ENCODE data around the gene GNMT.

Gene GNMT

GRCh38 chr6:43007126-43007525 is 46.6 kb downstream of the GNMT start:
- H3K4me3 ChIP-seq (ENCODE audit: low read depth in 1 of 2, low read length in 2 of 2) = no peak overlapping the region
- H3K27me3 ChIP-seq (ENCODE audit: control insufficient read depth in 1 of 2, insufficient read depth in 2 of 2, low read length in 2 of 2) = no peaks in the 10 kb centered on the region
- no peak overlapping the region for H3K9ac ChIP-seq (ENCODE audit: low read depth in 1 of 2, low read length in 2 of 2)
- no peak overlapping the region for H3K27ac ChIP-seq (ENCODE audit: low read depth, low read length)
- H3K36me3 ChIP-seq (ENCODE audit: control insufficient read depth in 1 of 2, insufficient read depth in 2 of 2, low read length in 2 of 2) = peaks cover 42 to 62% of the 10 kb centered on the region in 2 donors
- peaks cover 0 to under 1% of the 10 kb centered on the region in 2 donors for H3K4me1 ChIP-seq (ENCODE audit: control insufficient read depth in 1 of 2, insufficient read depth in 2 of 2, low read length in 2 of 2)
- H3K9me3 ChIP-seq (ENCODE audit: control insufficient read depth in 1 of 2, low read length in 2 of 2) = no peaks in the 10 kb centered on the region

GRCh38 chr6:43009124-43009523 is 48.6 kb downstream of the GNMT start:
- Histone ChIP-seq H3K36me3 (ENCODE audit: control insufficient read depth in 1 of 2, insufficient read depth in 2 of 2, low read length in 2 of 2) (peaks cover 42 to 65% of the 10 kb centered on the region in 2 donors), H3K4me1 (ENCODE audit: control insufficient read depth in 1 of 2, insufficient read depth in 2 of 2, low read length in 2 of 2) (peaks cover 11 to 14% of the 10 kb centered on the region in 2 donors), H3K4me3 (ENCODE audit: low read depth in 1 of 2, low read length in 2 of 2) (no peak overlapping the region)

DNA sequence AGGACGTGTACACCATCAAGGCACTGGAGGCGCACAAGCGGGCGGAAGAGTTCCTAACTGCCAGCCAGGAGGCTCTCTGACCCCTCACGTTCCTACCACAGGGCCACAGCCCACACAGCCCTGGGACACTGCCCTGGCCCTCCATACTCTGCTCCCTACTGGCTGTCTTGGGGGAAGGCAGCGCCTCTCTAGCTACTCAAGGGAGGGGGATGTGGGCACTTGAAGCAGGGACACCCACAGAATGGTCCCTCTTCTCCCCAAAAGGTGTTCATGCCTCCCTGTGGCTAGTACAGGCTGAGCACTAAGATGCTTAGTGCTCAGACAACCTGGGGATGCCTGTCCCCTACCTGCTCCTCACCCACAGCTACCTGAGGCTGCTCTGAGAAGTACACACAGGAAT is 50.7 kb downstream of the GNMT start:
- no peak overlapping the region for H3K9ac ChIP-seq (ENCODE audit: low read depth in 1 of 2, low read length in 2 of 2)
- no peaks in the 10 kb centered on the region for H3K9me3 ChIP-seq (ENCODE audit: control insufficient read depth in 1 of 2, low read length in 2 of 2)

More at GRCh38 chr6:43009124-43009523, 48.6 kb downstream of the GNMT start:
- H3K27ac ChIP-seq (ENCODE audit: low read depth, low read length) = no peak overlapping the region
- H3K9me3 ChIP-seq (ENCODE audit: control insufficient read depth in 1 of 2, low read length in 2 of 2) = no peaks in the 10 kb centered on the region
- H3K9ac ChIP-seq (ENCODE audit: low read depth in 1 of 2, low read length in 2 of 2) = no peak overlapping the region
- H3K27me3 ChIP-seq (ENCODE audit: control insufficient read depth in 1 of 2, insufficient read depth in 2 of 2, low read length in 2 of 2) = no peaks in the 10 kb centered on the region

GRCh38 chr6:43012364-43012763 is 51.8 kb downstream of the GNMT start:
- Histone ChIP-seq H3K27me3 (ENCODE audit: control insufficient read depth in 1 of 2, insufficient read depth in 2 of 2, low read length in 2 of 2) (no peaks in the 10 kb centered on the region), H3K36me3 (ENCODE audit: control insufficient read depth in 1 of 2, insufficient read depth in 2 of 2, low read length in 2 of 2) (peaks cover 33 to 54% of the 10 kb centered on the region in 2 donors), H3K9ac (ENCODE audit: low read depth in 1 of 2, low read length in 2 of 2) (peak overlapping the region; percentile 73 to 76), H3K4me3 (ENCODE audit: low read depth in 1 of 2, low read length in 2 of 2) (peak overlapping the region in 1 of 2 donors; percentile 80), H3K4me1 (ENCODE audit: control insufficient read depth in 1 of 2, insufficient read depth in 2 of 2, low read length in 2 of 2) (peaks cover 27 to 34% of the 10 kb centered on the region in 2 donors), H3K9me3 (ENCODE audit: control insufficient read depth in 1 of 2, low read length in 2 of 2) (no peaks in the 10 kb centered on the region), H3K27ac (ENCODE audit: low read depth, low read length) (no peak overlapping the region)

More for the DNA sequence above, 50.7 kb downstream of the GNMT start:
- H3K4me1 ChIP-seq (ENCODE audit: control insufficient read depth in 1 of 2, insufficient read depth in 2 of 2, low read length in 2 of 2) = peaks cover 22 to 28% of the 10 kb centered on the region in 2 donors
- no peaks in the 10 kb centered on the region for H3K27me3 ChIP-seq (ENCODE audit: control insufficient read depth in 1 of 2, insufficient read depth in 2 of 2, low read length in 2 of 2)
- no peak overlapping the region for H3K27ac ChIP-seq (ENCODE audit: low read depth, low read length)
- no peak overlapping the region for H3K4me3 ChIP-seq (ENCODE audit: low read depth in 1 of 2, low read length in 2 of 2)
- H3K36me3 ChIP-seq (ENCODE audit: control insufficient read depth in 1 of 2, insufficient read depth in 2 of 2, low read length in 2 of 2) = peaks cover 38 to 59% of the 10 kb centered on the region in 2 donors

DNA sequence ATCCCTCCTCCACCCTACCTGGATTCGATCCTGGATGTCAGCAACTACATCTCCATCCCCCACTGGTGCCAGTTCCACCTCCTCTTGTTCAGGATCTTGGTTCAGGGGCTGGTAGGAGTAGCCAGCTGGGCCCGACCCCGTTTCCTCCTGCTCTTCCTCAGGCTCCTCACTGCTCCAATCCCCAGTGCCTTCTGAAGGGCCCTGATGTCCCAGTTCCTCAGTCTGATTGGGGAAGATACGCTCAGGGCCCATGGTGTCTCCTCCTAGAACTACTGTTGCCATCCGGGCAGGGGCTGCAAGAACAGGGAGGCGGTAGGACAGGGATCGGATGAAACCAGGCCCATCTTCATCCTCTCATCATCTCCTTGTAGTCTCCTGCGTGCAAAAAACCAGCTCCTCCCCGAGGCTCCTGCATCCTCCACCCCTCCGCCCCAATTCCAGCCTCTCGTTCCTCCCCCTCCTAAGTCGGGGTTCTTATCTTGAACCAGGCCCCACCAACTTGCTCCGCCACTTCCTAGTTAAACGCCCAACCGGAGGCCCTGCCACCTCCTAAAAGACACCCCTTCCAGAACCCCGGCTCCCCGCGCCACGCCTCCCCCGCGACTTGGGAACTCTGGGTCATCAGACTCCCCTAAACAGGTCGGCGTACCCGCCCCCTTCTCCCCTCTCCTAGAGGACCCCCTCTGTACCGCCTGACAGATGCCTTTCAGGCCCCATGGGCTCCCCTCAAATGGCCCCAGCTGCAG is 52.7 kb downstream of the GNMT start:
- H3K27ac ChIP-seq (ENCODE audit: low read depth, low read length) = no peak overlapping the region
- H3K27me3 ChIP-seq (ENCODE audit: control insufficient read depth in 1 of 2, insufficient read depth in 2 of 2, low read length in 2 of 2) = no peaks in the 10 kb centered on the region
- peaks cover 27 to 34% of the 10 kb centered on the region in 2 donors for H3K4me1 ChIP-seq (ENCODE audit: control insufficient read depth in 1 of 2, insufficient read depth in 2 of 2, low read length in 2 of 2)
- peaks cover 37 to 54% of the 10 kb centered on the region in 2 donors for H3K36me3 ChIP-seq (ENCODE audit: control insufficient read depth in 1 of 2, insufficient read depth in 2 of 2, low read length in 2 of 2)
- H3K9ac ChIP-seq (ENCODE audit: low read depth in 1 of 2, low read length in 2 of 2) = peak overlapping the region; percentile 73 to 76
- H3K9me3 ChIP-seq (ENCODE audit: control insufficient read depth in 1 of 2, low read length in 2 of 2) = no peaks in the 10 kb centered on the region
- H3K4me3 ChIP-seq (ENCODE audit: low read depth in 1 of 2, low read length in 2 of 2) = peak overlapping the region; percentile 80 to 87

All from duodenal mucosa (tissue), 2 donors.